A673 (cell line): ENCODE results near the gene ANKRD40.

Experiments used
- EZH2 ChIP-seq: fragments of 200-600 bp; sonication (generic); IDR thresholded peaks from 2 replicates; pipeline ENCODE4 v1.6.1; 2017; ENCODE audit warnings: borderline replicate concordance, low read depth, mild to moderate bottlenecking, mixed read lengths, antibody characterized with exemption, low read length; ENCODE audit not compliant: poor library complexity, severe bottlenecking
- TF ChIP-seq, protein P1 (sequence below): fragments of 300-800, 200-600 bp; sonication (generic); conservative IDR thresholded peaks from 2 replicates; pipeline ENCODE4 v1.5.1; 2017; ENCODE audit warnings: low read depth, mild to moderate bottlenecking, antibody characterized with exemption, low read length, moderate library complexity, mixed read lengths

GRCh38 chr17:50660887-50661345, 46.8 kb downstream of the ANKRD40 start:
- TF ChIP-seq, protein P1, sequence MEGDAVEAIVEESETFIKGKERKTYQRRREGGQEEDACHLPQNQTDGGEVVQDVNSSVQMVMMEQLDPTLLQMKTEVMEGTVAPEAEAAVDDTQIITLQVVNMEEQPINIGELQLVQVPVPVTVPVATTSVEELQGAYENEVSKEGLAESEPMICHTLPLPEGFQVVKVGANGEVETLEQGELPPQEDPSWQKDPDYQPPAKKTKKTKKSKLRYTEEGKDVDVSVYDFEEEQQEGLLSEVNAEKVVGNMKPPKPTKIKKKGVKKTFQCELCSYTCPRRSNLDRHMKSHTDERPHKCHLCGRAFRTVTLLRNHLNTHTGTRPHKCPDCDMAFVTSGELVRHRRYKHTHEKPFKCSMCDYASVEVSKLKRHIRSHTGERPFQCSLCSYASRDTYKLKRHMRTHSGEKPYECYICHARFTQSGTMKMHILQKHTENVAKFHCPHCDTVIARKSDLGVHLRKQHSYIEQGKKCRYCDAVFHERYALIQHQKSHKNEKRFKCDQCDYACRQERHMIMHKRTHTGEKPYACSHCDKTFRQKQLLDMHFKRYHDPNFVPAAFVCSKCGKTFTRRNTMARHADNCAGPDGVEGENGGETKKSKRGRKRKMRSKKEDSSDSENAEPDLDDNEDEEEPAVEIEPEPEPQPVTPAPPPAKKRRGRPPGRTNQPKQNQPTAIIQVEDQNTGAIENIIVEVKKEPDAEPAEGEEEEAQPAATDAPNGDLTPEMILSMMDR, result no peak
- TF ChIP-seq EZH2, result no peak
